Suprapubic skin (tissue), 4 donors: ENCODE results near the gene PPM1N. TPM values are rescaled to one million over a fixed set of nuclear protein-coding genes. Genes with fewer than 3 reads are reported as not detected.

ENCODE experiments used
- DNase-seq, 2 donors: peaks; one replicate each; pipeline ENCODE4 v3.0.0-alpha.2; 2019; ENCODE audit warnings: low spot score in 2 of 2
- H3K27ac ChIP-seq: fragments of 200-600 bp; sonication (generic); one replicate; pipeline ENCODE4 v1.5.1; 2019
- H3K27me3 ChIP-seq: fragments of 200-600 bp; sonication (generic); one replicate; pipeline ENCODE4 v1.5.1; 2019
- H3K36me3 ChIP-seq: fragments of 200-600 bp; sonication (generic); one replicate; pipeline ENCODE4 v1.5.1; 2019
- H3K4me1 ChIP-seq: fragments of 200-600 bp; sonication (generic); one replicate; pipeline ENCODE4 v1.5.1; 2019
- H3K4me3 ChIP-seq: fragments of 200-600 bp; sonication (generic); one replicate; pipeline ENCODE4 v1.5.1; 2019; ENCODE audit warnings: mild to moderate bottlenecking
- H3K9me3 ChIP-seq: fragments of 200-600 bp; sonication (generic); one replicate; pipeline ENCODE4 v1.5.1; 2019
- CTCF ChIP-seq, 2 donors: fragments of 200-600 bp in 1 of 2; fragments of 450-650 bp in 1 of 2; sonication (generic) in 1 of 2; IDR thresholded peaks; one replicate each; pipeline ENCODE4 v1.5.1; 2016 to 2019; ENCODE audit warnings: antibody characterized with exemption in 2 of 2, mild to moderate bottlenecking in 1 of 2, moderate library complexity in 1 of 2
- EP300 ChIP-seq: sonication (generic); formaldehyde crosslinking; IDR thresholded peaks from one replicate; pipeline ENCODE4 v1.6.1; 2017; ENCODE audit warnings: antibody characterized with exemption
- POLR2A ChIP-seq, 2 donors: fragments of 450-650 bp; IDR thresholded peaks; one replicate each; pipeline ENCODE4 v1.6.1; 2017; ENCODE audit warnings: antibody characterized with exemption in 2 of 2, mild to moderate bottlenecking in 2 of 2, moderate library complexity in 2 of 2
- POLR2AphosphoS5 ChIP-seq, 3 donors: sonication (generic); formaldehyde crosslinking; IDR thresholded peaks; one replicate each; pipeline ENCODE4 v1.6.1; 2017; ENCODE audit warnings: antibody characterized with exemption in 3 of 3
- WGBS: methylation state at CpG from one replicate; pipeline ENCODE4 v1.1.5; 2018; 5-methylcytosine and 5-hydroxymethylcytosine counted together
- total RNA-seq, 4 donors: library from RNA; depleted of rRNA; stranded (reverse); fragments of >200 nt; gene quantifications; one replicate each; pipeline ENCODE4 v1.1.0, GENCODE V29; 2016

Gene PPM1N
- total RNA-seq, 4 donors from 2014 or later: 2.9 to 6.3 (median 5.6) TPM

GRCh38 chr19:45463241-45463640 is 35.0 kb upstream of the PPM1N start:
- Histone ChIP-seq H3K36me3 (no peaks in the 10 kb centered on the region), H3K27ac (no peak overlapping the region), H3K27me3 (no peaks in the 10 kb centered on the region), H3K9me3 (no peaks in the 10 kb centered on the region), H3K4me1 (peaks cover 13% of the 10 kb centered on the region), H3K4me3 (no peak overlapping the region)
- TF ChIP-seq POLR2AphosphoS5 (IDR thresholded peaks at IDR 0.05) (no peak), POLR2A (IDR thresholded peaks at IDR 0.05) (no peak), EP300 (no peak), CTCF (IDR thresholded peaks at IDR 0.05) (no peak)
- DNase-seq: no peak
- WGBS: 78% methylated on average over 3 of the region's 4 CpGs

GRCh38 chr19:45464274-45464673 is 34.0 kb upstream of the PPM1N start:
- no peak for DNase-seq
- Histone ChIP-seq H3K36me3 (no peaks in the 10 kb centered on the region), H3K27ac (no peak overlapping the region)

GRCh38 chr19:45464852-45465441 is 33.3 kb upstream of the PPM1N start:
- Histone ChIP-seq H3K27ac (no peak overlapping the region), H3K4me3 (no peak overlapping the region), H3K4me1 (peaks cover 20% of the 10 kb centered on the region), H3K27me3 (no peaks in the 10 kb centered on the region), H3K9me3 (no peaks in the 10 kb centered on the region), H3K36me3 (no peaks in the 10 kb centered on the region)
- no peak for DNase-seq
- WGBS: 75% methylated on average over 8 of the region's 8 CpGs
- TF ChIP-seq POLR2A (IDR thresholded peaks at IDR 0.05) (no peak), EP300 (no peak), POLR2AphosphoS5 (IDR thresholded peaks at IDR 0.05) (no peak), CTCF (IDR thresholded peaks at IDR 0.05) (no peak)

More at GRCh38 chr19:45464274-45464673, 34.0 kb upstream of the PPM1N start:
- H3K9me3 ChIP-seq: no peaks in the 10 kb centered on the region
- no peaks in the 10 kb centered on the region for H3K27me3 ChIP-seq
- H3K4me1 ChIP-seq: peaks cover 19% of the 10 kb centered on the region
- 95% methylated on average over 2 of the region's 2 CpGs for WGBS
- no peak overlapping the region for H3K4me3 ChIP-seq
- TF ChIP-seq POLR2A (IDR thresholded peaks at IDR 0.05): no peak
- TF ChIP-seq CTCF (IDR thresholded peaks at IDR 0.05): no peak

GRCh38 chr19:45467115-45467455 is 31.2 kb upstream of the PPM1N start:
- WGBS: 2% methylated on average over 11 of the region's 11 CpGs
- no peaks in the 10 kb centered on the region for H3K36me3 ChIP-seq

More at GRCh38 chr19:45467115-45467455, 31.2 kb upstream of the PPM1N start:
- peaks cover 32% of the 10 kb centered on the region for H3K4me1 ChIP-seq
- no peak for DNase-seq
- peak overlapping the region; percentile 96 for H3K27ac ChIP-seq
- peak overlapping the region; percentile 89 for H3K4me3 ChIP-seq
- H3K9me3 ChIP-seq: no peaks in the 10 kb centered on the region
- H3K27me3 ChIP-seq: no peaks in the 10 kb centered on the region
- TF ChIP-seq EP300 (no peak), POLR2A (IDR thresholded peaks at IDR 0.05) (no peak), POLR2AphosphoS5 (IDR thresholded peaks at IDR 0.05) (no peak), CTCF (IDR thresholded peaks at IDR 0.05) (no peak)
